Adrenal gland (tissue), 12 donors: ENCODE data around the gene AMIGO2. TPM values are rescaled to one million over a fixed set of nuclear protein-coding genes. Genes with fewer than 3 reads are reported as not detected.
"Not testable (repeated sequence)": the region's sequence is repeated elsewhere in the genome, so short reads cannot be mapped to it uniquely, and the experiment has no call there.

ENCODE experiments used
- DNase-seq, 7 donors: peaks; one replicate each; pipeline ENCODE4 v3.0.0-alpha.2; 2019 to 2020
- H3K27ac ChIP-seq, 5 donors: fragments of 200-600 bp; sonication (generic) in 4 of 5; 1 replicate in 3 of 5; 2 replicates in 2 of 5; pipeline versions ENCODE4 v1.5.1 to v1.8.0; 2016 to 2020; ENCODE audit warnings: mild to moderate bottlenecking in 1 of 5
- H3K27me3 ChIP-seq: fragments of 200-600 bp; 2 replicates; pipeline ENCODE4 v1.8.0; 2021
- H3K36me3 ChIP-seq, 2 donors: fragments of 200-600 bp; replicated peaks in 1 of 2; 1 replicate in 1 of 2; 2 replicates in 1 of 2; pipeline versions ENCODE4 v1.5.1 to v1.8.0; 2018 to 2022
- H3K4me1 ChIP-seq, 2 donors: fragments of 200-600 bp; replicated peaks in 1 of 2; 1 replicate in 1 of 2; 2 replicates in 1 of 2; pipeline versions ENCODE4 v1.5.1 to v1.8.0; 2018 to 2021
- H3K4me3 ChIP-seq, 4 donors: fragments of 200-600 bp; sonication (generic) in 3 of 4; one replicate each; pipeline ENCODE4 v1.5.1; 2016 to 2018
- H3K9me3 ChIP-seq, 3 donors: fragments of 200-600 bp; sonication (generic) in 1 of 3; replicated peaks in 1 of 3; 1 replicate in 2 of 3; 2 replicates in 1 of 3; pipeline versions ENCODE4 v1.5.1 to v1.8.0; 2016 to 2021
- CTCF ChIP-seq, 6 experiments: fragments of 450-650 bp in 4 of 6; fragments of 200-600 bp in 2 of 6; sonication (generic) in 1 of 6; IDR thresholded peaks; 1 replicate in 5 of 6; 2 replicates in 1 of 6; pipeline versions ENCODE4 v1.5.1 to v1.8.0; 2016 to 2021; ENCODE audit warnings: antibody characterized with exemption in 6 of 6, mild to moderate bottlenecking in 2 of 6, moderate library complexity in 1 of 6
- POLR2A ChIP-seq, 2 donors: fragments of 450-650 bp; IDR thresholded peaks; one replicate each; pipeline ENCODE4 v1.6.1; 2017; ENCODE audit warnings: antibody characterized with exemption in 2 of 2, mild to moderate bottlenecking in 2 of 2, moderate library complexity in 1 of 2
- WGBS, 4 donors: extraction: QIAGEN DNeasy Blood & Tissue Kit in 2 of 4; methylation state at CpG; one replicate each; pipeline versions ENCODE4 v1.1.5 to v1.1.7; 2013 to 2017; 5-methylcytosine and 5-hydroxymethylcytosine counted together
- intact Hi-C, 2 donors: fragments of 100-400 bp; cut with DNase I; formaldehyde crosslinking; loops; one replicate each; pipeline versions ENCODE4 v1.14.1 to v1.15.0; 2022 to 2023
- polyA plus RNA-seq, 3 donors: library from polyadenylated mRNA; stranded (reverse); fragments of 200-250 nt in 2 of 3; fragments of 350-450 nt in 1 of 3; fragmentation: Illumina TruSeq in 1 of 3; extraction: RNeasy Lipid Tissue Mini Kit (QIAGEN cat#74804) in 1 of 3; gene quantifications; one replicate each; pipeline ENCODE4 v1.2.3, GENCODE V29; 2013 to 2014
- total RNA-seq, 9 donors: library from RNA; depleted of rRNA in 4 of 9; stranded (reverse); fragments of >200 nt in 4 of 9; fragments of 120-200 nt in 1 of 9; fragmentation: NEBNext Ultra II Directional in 1 of 9; extraction: Animal tissue kit (Norgen Biotek cat#: 25700) in 1 of 9; gene quantifications; one replicate each; pipeline versions ENCODE4 v1.1.0 to v1.2.4, GENCODE V29; 2013 to 2023
- donor health status: healthy with polysubstance abuse.
- donor health status: Bipolar disorder and iron deficiency.
- donor health status: DM: yes; HTN: yes; CAD: no.
- donor health status: DM: no; HTN: no; CAD: no.
- donor health status: DM: no; HTN: no; CAD: no.
- donor health status: DM: yes; HTN: yes; CAD: no.

The AMIGO2 gene
- total and polyA plus RNA-seq, 12 donors = 10.6 to 40.4 (median 28.3) TPM

DNA sequence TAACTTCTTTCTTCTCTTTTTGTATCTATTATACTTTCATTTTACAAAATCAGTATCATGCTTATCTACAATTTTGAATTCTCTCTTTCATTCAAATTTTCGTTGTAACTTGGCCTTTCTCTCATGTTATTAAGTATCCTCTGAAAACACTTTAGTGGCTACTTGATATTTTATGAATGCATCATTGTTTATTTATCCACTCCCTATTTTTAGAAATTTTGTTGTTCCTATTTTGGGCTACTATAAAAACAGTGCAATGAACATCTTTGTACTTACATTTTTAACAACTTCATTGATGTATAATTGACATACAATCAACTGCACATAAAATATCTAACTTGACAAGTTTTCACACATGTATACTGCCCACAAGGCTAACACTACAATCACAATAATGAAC lies 44.0 kb upstream of the AMIGO2 start:
- no peaks in the 10 kb centered on the region for H3K36me3 ChIP-seq
- WGBS, 4 donors = 59 to 82% (median 70%) methylated on average over 1 of the region's 1 CpG
- H3K4me3 ChIP-seq = no peak overlapping the region
- H3K27me3 ChIP-seq = no peaks in the 10 kb centered on the region
- TF ChIP-seq POLR2A (IDR thresholded peaks at IDR 0.05) = no peak
- TF ChIP-seq CTCF (IDR thresholded peaks at IDR 0.05) = no peak
- no peaks in the 10 kb centered on the region for H3K4me1 ChIP-seq
- DNase-seq = no peak
- no peak overlapping the region for H3K27ac ChIP-seq
- H3K9me3 ChIP-seq = no peaks in the 10 kb centered on the region
- intact Hi-C loops = no loop called here

DNA sequence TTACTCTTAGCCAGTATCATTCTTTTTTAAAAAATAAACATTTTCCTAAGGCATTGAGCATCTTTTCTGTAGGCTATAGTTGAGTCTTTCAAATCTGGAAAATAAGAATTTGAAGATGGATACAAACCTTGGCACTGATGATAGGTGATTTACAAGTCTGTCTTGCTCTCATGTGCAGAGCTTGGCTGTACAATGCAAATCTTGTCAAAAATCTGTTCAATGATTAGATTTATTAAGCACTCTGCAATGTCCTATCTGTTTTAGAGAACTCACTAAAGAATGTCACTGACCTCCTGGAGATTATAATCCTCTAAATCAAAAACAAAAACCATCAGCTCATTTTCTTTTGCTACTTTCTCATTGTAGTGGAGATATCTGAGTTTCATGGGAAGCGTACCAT lies 42.8 kb upstream of the AMIGO2 start:
- DNase-seq = no peak

GRCh38 chr12:47121146-47121545 lies 41.4 kb upstream of the AMIGO2 start:
- Histone ChIP-seq H3K9me3 (no peaks in the 10 kb centered on the region), H3K4me1 (no peaks in the 10 kb centered on the region), H3K36me3 (no peaks in the 10 kb centered on the region), H3K27me3 (no peaks in the 10 kb centered on the region), H3K4me3 (no peak overlapping the region), H3K27ac (no peak overlapping the region)
- no peak for TF ChIP-seq CTCF (IDR thresholded peaks at IDR 0.05)
- TF ChIP-seq POLR2A (IDR thresholded peaks at IDR 0.05) = no peak
- WGBS, 4 donors = 85 to 94% (median 92%) methylated on average over 5 of the region's 5 CpGs
- intact Hi-C loops = no loop called here
- no peak for DNase-seq

More for the DNA sequence above, 42.8 kb upstream of the AMIGO2 start:
- Histone ChIP-seq H3K27me3 (no peaks in the 10 kb centered on the region), H3K9me3 (no peaks in the 10 kb centered on the region), H3K27ac (no peak overlapping the region), H3K4me3 (no peak overlapping the region), H3K4me1 (no peaks in the 10 kb centered on the region), H3K36me3 (no peaks in the 10 kb centered on the region)
- intact Hi-C loops = no loop called here
- 87 to 96% (median 92%) methylated on average over 1 of the region's 1 CpG for WGBS, 4 donors
- TF ChIP-seq POLR2A (IDR thresholded peaks at IDR 0.05) (no peak), CTCF (IDR thresholded peaks at IDR 0.05) (no peak)

GRCh38 chr12:47120736-47121135 lies 41.0 kb upstream of the AMIGO2 start:
- intact Hi-C loops = no loop called here
- no peaks in the 10 kb centered on the region for H3K9me3 ChIP-seq
- H3K27ac ChIP-seq = no peak overlapping the region
- no peaks in the 10 kb centered on the region for H3K4me1 ChIP-seq
- no peak for DNase-seq
- TF ChIP-seq POLR2A (IDR thresholded peaks at IDR 0.05) (no peak), CTCF (IDR thresholded peaks at IDR 0.05) (no peak)
- 93 to 99% (median 93%) methylated on average over 3 of the region's 3 CpGs for WGBS, 4 donors
- H3K27me3 ChIP-seq = no peaks in the 10 kb centered on the region
- no peak overlapping the region for H3K4me3 ChIP-seq
- H3K36me3 ChIP-seq = no peaks in the 10 kb centered on the region

- WGBS, 4 donors = 68 to 100% (median 93%) methylated on average over 1 to 3 of the region's 3 CpGs
- H3K4me3 ChIP-seq, H3K36me3 ChIP-seq, intact Hi-C loops, H3K27ac ChIP-seq, H3K9me3 ChIP-seq, H3K27me3 ChIP-seq, DNase-seq, H3K4me1 ChIP-seq: not testable (repeated sequence)
Observed at GRCh38 chr12:47117305-47117704, 37.5 kb upstream of the AMIGO2 start.
